GM12892 (cell line): Measurements from ENCODE around the gene RBM12.

ENCODE experiments used
- POLR2A ChIP-seq: IDR thresholded peaks from 2 replicates; pipeline ENCODE4 v1.6.1; 2011; ENCODE audit warnings: low read depth, low read length, control low read depth
- POLR2AphosphoS5 ChIP-seq: IDR thresholded peaks from 2 replicates; pipeline ENCODE4 v1.6.1; 2011; ENCODE audit warnings: low read depth, low read length, control low read depth
- TAF1 ChIP-seq: IDR thresholded peaks from 2 replicates; pipeline ENCODE4 v1.6.1; 2011; ENCODE audit warnings: low read depth, mild to moderate bottlenecking, control low read depth, low read length, borderline replicate concordance

- TF ChIP-seq POLR2AphosphoS5 (no peak), POLR2A (no peak), TAF1 (no peak)
Measured at GRCh38 chr20:35653430-35653734, 11.3 kb downstream of the RBM12 start.
